K562 (cell line): ENCODE results near the gene CRIP1. TPM values are rescaled to one million over a fixed set of nuclear protein-coding genes. Genes with fewer than 3 reads are reported as not detected.

Experiments
- BCOR ChIP-seq: fragments of 450-650 bp; IDR thresholded peaks from 2 replicates; pipeline ENCODE4 v1.6.1; 2016
- BRD4 ChIP-seq: fragments of 200-600 bp; sonication (generic); IDR thresholded peaks from 2 replicates; pipeline ENCODE4 v1.6.1; 2017; ENCODE audit warnings: inconsistent platforms
- CBX5 ChIP-seq: IDR thresholded peaks from 2 replicates; pipeline ENCODE4 v1.6.1; 2014; ENCODE audit warnings: low read depth, borderline replicate concordance
- DIDO1 ChIP-seq: fragments of 450-650 bp; IDR thresholded peaks from 2 replicates; pipeline ENCODE4 v1.6.1; 2016; ENCODE audit warnings: low read depth, missing biosample characterization, missing genetic modification characterization
- EZH2 ChIP-seq: IDR thresholded peaks from 2 replicates; pipeline ENCODE4 v1.6.1; 2012; ENCODE audit warnings: low read depth, mild to moderate bottlenecking, inconsistent platforms, low read length, borderline replicate concordance
- HNRNPH1 ChIP-seq: fragments of 200-400 bp; formaldehyde crosslinking; optimal IDR thresholded peaks from 2 replicates; pipeline ENCODE3; 2017; ENCODE audit warnings: low read depth, mild to moderate bottlenecking, low read length, moderate library complexity
- KAT2B ChIP-seq: IDR thresholded peaks from one replicate; pipeline ENCODE4 v1.6.1; 2012; ENCODE audit warnings: low read depth, mild to moderate bottlenecking, control low read depth, inconsistent platforms, low read length, moderate library complexity
- KLF16 ChIP-seq: IDR thresholded peaks from 2 replicates; pipeline ENCODE4 v1.6.1; 2016; ENCODE audit warnings: antibody characterized with exemption
- LEF1 ChIP-seq: fragments of 450-650 bp; IDR thresholded peaks from 2 replicates; pipeline ENCODE4 v1.6.1; 2016; ENCODE audit warnings: mild to moderate bottlenecking
- NELFE ChIP-seq: IDR thresholded peaks from 2 replicates; pipeline ENCODE4 v1.6.1; 2011; ENCODE audit warnings: mild to moderate bottlenecking; ENCODE audit not compliant: insufficient read depth, insufficient read length
- RFX1 ChIP-seq: fragments of 450-650 bp; IDR thresholded peaks from 2 replicates; pipeline ENCODE4 v1.6.1; 2016; ENCODE audit warnings: mild to moderate bottlenecking, moderate library complexity
- SP1 ChIP-seq: sonication (generic); formaldehyde crosslinking; IDR thresholded peaks from 2 replicates; pipeline ENCODE4 v1.8.1; 2022; ENCODE audit warnings: mild to moderate bottlenecking, missing genetic modification reagents
- SRSF9 ChIP-seq: fragments of 200-400 bp; formaldehyde crosslinking; IDR thresholded peaks from 2 replicates; pipeline ENCODE4 v1.6.1; 2017; ENCODE audit warnings: low read depth, low read length, borderline replicate concordance
- ZNF766 ChIP-seq: fragments of 200-800 bp; sonication (Bioruptor generic); conservative IDR thresholded peaks from 2 replicates; pipeline ENCODE4 v1.6.1; 2016; ENCODE audit warnings: missing genetic modification characterization, missing compliant biosample characterization
- polyA plus RNA-seq, 8 experiments: library from polyadenylated mRNA; depleted of rRNA in 4 of 8; stranded (reverse) in 5 of 8; unstranded in 3 of 8; fragments of >200 nt; fragmentation: Nextera tagmentation in 2 of 8; fragmentation: Illumina TruSeq in 1 of 8; extraction: Ambion mirVana in 2 of 8; extraction: Trizol in 1 of 8; gene quantifications; 2 replicates each; pipeline versions ENCODE4 v1.2.1 to v1.2.3, GENCODE V29; 2011 to 2014; ENCODE audit warnings: inconsistent platforms in 1 of 8, missing spikeins in 1 of 8
- total RNA-seq, 7 experiments: library from RNA; depleted of rRNA in 6 of 7; stranded (reverse); fragments of >200 nt in 6 of 7; fragmentation: Illumina TruSeq in 2 of 7; extraction: Trizol in 2 of 7; gene quantifications; 2 replicates each; pipeline versions ENCODE4 v1.2.1 to v1.2.3, GENCODE V29; 2011 to 2021; ENCODE audit warnings: low replicate concordance in 1 of 7
- TF ChIP-seq, protein P1 (sequence below): fragments of 200-800 bp; sonication (Bioruptor generic); IDR thresholded peaks from 2 replicates; pipeline ENCODE4 v1.6.1; 2016; ENCODE audit warnings: missing genetic modification characterization, missing compliant biosample characterization
- TF ChIP-seq, protein P2 (sequence below): fragments of 250-450 bp; sonication (Bioruptor Pico); IDR thresholded peaks from 2 replicates; pipeline ENCODE4 v1.5.0; 2021
- TF ChIP-seq, protein P3 (sequence below), 3 experiments: fragments of 200-800 bp in 1 of 3; fragments of 250-450 bp in 1 of 3; fragments of 450-650 bp in 1 of 3; sonication (Bioruptor Pico) in 1 of 3; sonication (Bioruptor generic) in 1 of 3; formaldehyde crosslinking in 1 of 3; IDR thresholded peaks; 2 replicates each; pipeline versions ENCODE4 v1.6.1 to v1.8.0; 2016 to 2022; ENCODE audit warnings: mild to moderate bottlenecking in 2 of 3, missing genetic modification characterization in 2 of 3, missing compliant biosample characterization in 1 of 3, moderate library complexity in 1 of 3
- TF ChIP-seq, protein P4 (sequence below): sonication (generic); formaldehyde crosslinking; IDR thresholded peaks from 2 replicates; pipeline ENCODE4 v1.8.0; 2022; ENCODE audit warnings: missing genetic modification reagents, mild to moderate bottlenecking, moderate library complexity, borderline replicate concordance

Gene CRIP1
- total and polyA plus RNA-seq, 9 of the 15 experiments (the other 6 are each of a cell fraction or from before 2014, with no cell fraction given), result 0.11 to 0.58 (median 0.14) TPM; not detected in 6

DNA sequence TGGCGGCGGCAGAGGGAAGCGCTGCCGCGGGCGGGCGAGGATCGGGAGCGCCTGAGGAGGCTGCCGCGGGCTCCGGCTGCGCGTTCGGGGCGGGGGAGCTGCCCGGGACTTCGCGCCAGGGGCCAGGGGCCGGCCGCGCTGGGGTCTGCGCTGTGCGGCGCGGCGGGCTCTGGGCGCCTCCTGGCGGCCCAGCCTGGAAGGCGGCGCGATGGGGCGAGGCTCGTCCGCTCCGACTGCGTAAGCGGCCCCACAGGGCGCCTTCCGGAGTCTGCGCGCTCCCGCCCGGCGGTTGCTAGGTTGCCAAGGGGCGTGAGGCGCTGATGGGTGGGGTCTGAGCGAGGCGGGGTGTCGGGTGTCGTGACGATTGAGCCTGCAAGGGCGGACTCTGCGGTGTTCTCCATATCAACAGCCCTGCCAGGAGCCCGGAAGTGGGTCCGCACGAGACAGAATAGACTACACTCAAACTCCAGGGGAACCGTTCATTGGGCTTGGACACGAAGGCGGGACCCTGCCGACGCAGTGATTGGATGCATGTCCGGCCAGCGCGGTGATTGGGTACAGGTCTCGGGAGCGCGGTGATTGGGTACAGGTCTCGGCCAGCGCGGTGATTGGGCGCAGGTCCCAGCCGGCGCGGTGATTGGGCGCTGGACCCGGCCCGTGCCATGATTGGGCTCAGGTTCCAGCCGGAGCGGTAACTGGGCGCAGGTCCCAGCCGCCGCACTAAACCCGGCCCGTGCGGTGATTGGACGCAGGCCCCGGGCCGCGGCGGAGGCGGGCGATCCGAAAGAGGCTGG lies 4.1 kb downstream of the CRIP1 start, which contains the start of gene TEDC1 (continued):
- TF ChIP-seq, protein P1, sequence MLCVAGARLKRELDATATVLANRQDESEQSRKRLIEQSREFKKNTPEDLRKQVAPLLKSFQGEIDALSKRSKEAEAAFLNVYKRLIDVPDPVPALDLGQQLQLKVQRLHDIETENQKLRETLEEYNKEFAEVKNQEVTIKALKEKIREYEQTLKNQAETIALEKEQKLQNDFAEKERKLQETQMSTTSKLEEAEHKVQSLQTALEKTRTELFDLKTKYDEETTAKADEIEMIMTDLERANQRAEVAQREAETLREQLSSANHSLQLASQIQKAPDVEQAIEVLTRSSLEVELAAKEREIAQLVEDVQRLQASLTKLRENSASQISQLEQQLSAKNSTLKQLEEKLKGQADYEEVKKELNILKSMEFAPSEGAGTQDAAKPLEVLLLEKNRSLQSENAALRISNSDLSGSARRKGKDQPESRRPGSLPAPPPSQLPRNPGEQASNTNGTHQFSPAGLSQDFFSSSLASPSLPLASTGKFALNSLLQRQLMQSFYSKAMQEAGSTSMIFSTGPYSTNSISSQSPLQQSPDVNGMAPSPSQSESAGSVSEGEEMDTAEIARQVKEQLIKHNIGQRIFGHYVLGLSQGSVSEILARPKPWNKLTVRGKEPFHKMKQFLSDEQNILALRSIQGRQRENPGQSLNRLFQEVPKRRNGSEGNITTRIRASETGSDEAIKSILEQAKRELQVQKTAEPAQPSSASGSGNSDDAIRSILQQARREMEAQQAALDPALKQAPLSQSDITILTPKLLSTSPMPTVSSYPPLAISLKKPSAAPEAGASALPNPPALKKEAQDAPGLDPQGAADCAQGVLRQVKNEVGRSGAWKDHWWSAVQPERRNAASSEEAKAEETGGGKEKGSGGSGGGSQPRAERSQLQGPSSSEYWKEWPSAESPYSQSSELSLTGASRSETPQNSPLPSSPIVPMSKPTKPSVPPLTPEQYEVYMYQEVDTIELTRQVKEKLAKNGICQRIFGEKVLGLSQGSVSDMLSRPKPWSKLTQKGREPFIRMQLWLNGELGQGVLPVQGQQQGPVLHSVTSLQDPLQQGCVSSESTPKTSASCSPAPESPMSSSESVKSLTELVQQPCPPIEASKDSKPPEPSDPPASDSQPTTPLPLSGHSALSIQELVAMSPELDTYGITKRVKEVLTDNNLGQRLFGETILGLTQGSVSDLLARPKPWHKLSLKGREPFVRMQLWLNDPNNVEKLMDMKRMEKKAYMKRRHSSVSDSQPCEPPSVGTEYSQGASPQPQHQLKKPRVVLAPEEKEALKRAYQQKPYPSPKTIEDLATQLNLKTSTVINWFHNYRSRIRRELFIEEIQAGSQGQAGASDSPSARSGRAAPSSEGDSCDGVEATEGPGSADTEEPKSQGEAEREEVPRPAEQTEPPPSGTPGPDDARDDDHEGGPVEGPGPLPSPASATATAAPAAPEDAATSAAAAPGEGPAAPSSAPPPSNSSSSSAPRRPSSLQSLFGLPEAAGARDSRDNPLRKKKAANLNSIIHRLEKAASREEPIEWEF (CRISPR knock-in tag), result peak; percentile 88
- no peak for TF ChIP-seq SRSF9
- no peak for TF ChIP-seq BCOR
- no peak for TF ChIP-seq EZH2
- TF ChIP-seq, protein P2, sequence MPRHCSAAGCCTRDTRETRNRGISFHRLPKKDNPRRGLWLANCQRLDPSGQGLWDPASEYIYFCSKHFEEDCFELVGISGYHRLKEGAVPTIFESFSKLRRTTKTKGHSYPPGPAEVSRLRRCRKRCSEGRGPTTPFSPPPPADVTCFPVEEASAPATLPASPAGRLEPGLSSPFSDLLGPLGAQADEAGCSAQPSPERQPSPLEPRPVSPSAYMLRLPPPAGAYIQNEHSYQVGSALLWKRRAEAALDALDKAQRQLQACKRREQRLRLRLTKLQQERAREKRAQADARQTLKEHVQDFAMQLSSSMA (CRISPR knock-in tag), result no peak
- TF ChIP-seq BRD4, result no peak
- no peak for TF ChIP-seq HNRNPH1
- peak; percentile 51; the same call in 1 of the 2 replicates for TF ChIP-seq DIDO1 (tag)
- peak; percentile 45; the same call in 1 of the 2 replicates for TF ChIP-seq LEF1
- peak; percentile 45; the same call in 1 of the 2 replicates for TF ChIP-seq ZNF766
- no peak for TF ChIP-seq KLF16
- TF ChIP-seq CBX5, result no peak
- peak; percentile 87 for TF ChIP-seq RFX1
- TF ChIP-seq NELFE, result no peak
- peak; percentile 88 for TF ChIP-seq SP1 (CRISPR knock-in tag)
- no peak for TF ChIP-seq KAT2B
- TF ChIP-seq, protein P3, sequence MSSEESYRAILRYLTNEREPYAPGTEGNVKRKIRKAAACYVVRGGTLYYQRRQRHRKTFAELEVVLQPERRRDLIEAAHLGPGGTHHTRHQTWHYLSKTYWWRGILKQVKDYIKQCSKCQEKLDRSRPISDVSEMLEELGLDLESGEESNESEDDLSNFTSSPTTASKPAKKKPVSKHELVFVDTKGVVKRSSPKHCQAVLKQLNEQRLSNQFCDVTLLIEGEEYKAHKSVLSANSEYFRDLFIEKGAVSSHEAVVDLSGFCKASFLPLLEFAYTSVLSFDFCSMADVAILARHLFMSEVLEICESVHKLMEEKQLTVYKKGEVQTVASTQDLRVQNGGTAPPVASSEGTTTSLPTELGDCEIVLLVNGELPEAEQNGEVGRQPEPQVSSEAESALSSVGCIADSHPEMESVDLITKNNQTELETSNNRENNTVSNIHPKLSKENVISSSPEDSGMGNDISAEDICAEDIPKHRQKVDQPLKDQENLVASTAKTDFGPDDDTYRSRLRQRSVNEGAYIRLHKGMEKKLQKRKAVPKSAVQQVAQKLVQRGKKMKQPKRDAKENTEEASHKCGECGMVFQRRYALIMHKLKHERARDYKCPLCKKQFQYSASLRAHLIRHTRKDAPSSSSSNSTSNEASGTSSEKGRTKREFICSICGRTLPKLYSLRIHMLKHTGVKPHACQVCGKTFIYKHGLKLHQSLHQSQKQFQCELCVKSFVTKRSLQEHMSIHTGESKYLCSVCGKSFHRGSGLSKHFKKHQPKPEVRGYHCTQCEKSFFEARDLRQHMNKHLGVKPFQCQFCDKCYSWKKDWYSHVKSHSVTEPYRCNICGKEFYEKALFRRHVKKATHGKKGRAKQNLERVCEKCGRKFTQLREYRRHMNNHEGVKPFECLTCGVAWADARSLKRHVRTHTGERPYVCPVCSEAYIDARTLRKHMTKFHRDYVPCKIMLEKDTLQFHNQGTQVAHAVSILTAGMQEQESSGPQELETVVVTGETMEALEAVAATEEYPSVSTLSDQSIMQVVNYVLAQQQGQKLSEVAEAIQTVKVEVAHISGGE (CRISPR knock-in tag; IDR thresholded peaks at IDR 0.05), result peak; percentile 92 to 99 (median 97)
- TF ChIP-seq, protein P4, sequence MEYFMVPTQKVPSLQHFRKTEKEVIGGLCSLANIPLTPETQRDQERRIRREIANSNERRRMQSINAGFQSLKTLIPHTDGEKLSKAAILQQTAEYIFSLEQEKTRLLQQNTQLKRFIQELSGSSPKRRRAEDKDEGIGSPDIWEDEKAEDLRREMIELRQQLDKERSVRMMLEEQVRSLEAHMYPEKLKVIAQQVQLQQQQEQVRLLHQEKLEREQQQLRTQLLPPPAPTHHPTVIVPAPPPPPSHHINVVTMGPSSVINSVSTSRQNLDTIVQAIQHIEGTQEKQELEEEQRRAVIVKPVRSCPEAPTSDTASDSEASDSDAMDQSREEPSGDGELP (CRISPR knock-in tag), result peak; percentile 64; the same call in 1 of the 2 replicates
